ENCODE data around the gene DPF3. TPM values are rescaled to one million over a fixed set of nuclear protein-coding genes. Genes with fewer than 3 reads are reported as not detected.
A peak's percentile ranks its signal among the peaks of the same experiment; 100 is the strongest.

The DPF3 gene
- total and polyA plus RNA-seq, 2 of the 13 experiments (the other 11 are each of a cell fraction or from before 2014, with no cell fraction given), result 0.09 to 0.60 TPM

- TF ChIP-seq SRSF1 (optimal IDR thresholded peaks at IDR 0.05; ENCODE audit: low read depth, low read length) (no peak), ZNF205 (CRISPR knock-in tag; IDR thresholded peaks at IDR 0.05) (no peak), ZBTB10 (CRISPR knock-in tag; IDR thresholded peaks at IDR 0.05; ENCODE audit: borderline replicate concordance) (no peak; the same call in 1 of the 2 replicates), ATF7-NPFF (CRISPR knock-in tag; IDR thresholded peaks at IDR 0.05; ENCODE audit: low read depth) (no peak), ZBTB34 (CRISPR knock-in tag; IDR thresholded peaks at IDR 0.05) (no peak), TBL1XR1 (IDR thresholded peaks at IDR 0.05; ENCODE audit: borderline replicate concordance, low read length, partially characterized antibody) (no peak), ZNF260 (CRISPR knock-in tag; IDR thresholded peaks at IDR 0.05; ENCODE audit: borderline replicate concordance, low read depth) (no peak), ZNF414 (CRISPR knock-in tag; IDR thresholded peaks at IDR 0.05) (0 out of 2 replicates have a peak, but pooled peaks have one; percentile 27), AGO2 (optimal IDR thresholded peaks at IDR 0.05; ENCODE audit: low read depth, low read length) (peak; percentile 51), SRY (CRISPR knock-in tag; IDR thresholded peaks at IDR 0.05) (peak; percentile 42; the same call in 1 of the 2 replicates), ZNF850 (CRISPR knock-in tag; conservative IDR thresholded peaks at IDR 0.05) (no peak), HMG20A (CRISPR knock-in tag; IDR thresholded peaks at IDR 0.05; ENCODE audit: borderline replicate concordance) (no peak), CHD4 (IDR thresholded peaks at IDR 0.05; ENCODE audit: borderline replicate concordance, low read length) (no peak), HMG20B (CRISPR knock-in tag; conservative IDR thresholded peaks at IDR 0.05) (0 out of 2 replicates have a peak, but pooled peaks have one; percentile 27), CEBPB (IDR thresholded peaks at IDR 0.05; ENCODE audit: borderline replicate concordance, low read depth, low read length) (no peak), HNRNPUL1 (IDR thresholded peaks at IDR 0.05; ENCODE audit: low read depth, low read length) (no peak), PRDM15 (CRISPR knock-in tag; IDR thresholded peaks at IDR 0.05) (no peak), SALL1 (CRISPR knock-in tag; IDR thresholded peaks at IDR 0.05) (peak; percentile 47), ERF (CRISPR knock-in tag; IDR thresholded peaks at IDR 0.05) (no peak), DRAP1 (CRISPR knock-in tag; IDR thresholded peaks at IDR 0.05) (peak; percentile 46), SMARCC2 (IDR thresholded peaks at IDR 0.05) (no peak)
Observed at GRCh38 chr14:72926292-72927028, 32.6 kb upstream of the DPF3 start, which contains the start of gene DCAF4 (continued).
